GM18511 (cell line): ENCODE results near the gene EXD3.
"Not testable (repeated sequence)": the region's sequence is repeated elsewhere in the genome, so short reads cannot be mapped to it uniquely, and the experiment has no call there.

Experiments
- ATAC-seq: cut with Tn5 transposase; IDR thresholded peaks from one replicate; pipeline ENCODE4 v1.9.1; 2021; ENCODE audit warnings: mild to moderate bottlenecking, moderate library complexity; ENCODE audit not compliant: unreplicated experiment

Gene EXD3

DNA sequence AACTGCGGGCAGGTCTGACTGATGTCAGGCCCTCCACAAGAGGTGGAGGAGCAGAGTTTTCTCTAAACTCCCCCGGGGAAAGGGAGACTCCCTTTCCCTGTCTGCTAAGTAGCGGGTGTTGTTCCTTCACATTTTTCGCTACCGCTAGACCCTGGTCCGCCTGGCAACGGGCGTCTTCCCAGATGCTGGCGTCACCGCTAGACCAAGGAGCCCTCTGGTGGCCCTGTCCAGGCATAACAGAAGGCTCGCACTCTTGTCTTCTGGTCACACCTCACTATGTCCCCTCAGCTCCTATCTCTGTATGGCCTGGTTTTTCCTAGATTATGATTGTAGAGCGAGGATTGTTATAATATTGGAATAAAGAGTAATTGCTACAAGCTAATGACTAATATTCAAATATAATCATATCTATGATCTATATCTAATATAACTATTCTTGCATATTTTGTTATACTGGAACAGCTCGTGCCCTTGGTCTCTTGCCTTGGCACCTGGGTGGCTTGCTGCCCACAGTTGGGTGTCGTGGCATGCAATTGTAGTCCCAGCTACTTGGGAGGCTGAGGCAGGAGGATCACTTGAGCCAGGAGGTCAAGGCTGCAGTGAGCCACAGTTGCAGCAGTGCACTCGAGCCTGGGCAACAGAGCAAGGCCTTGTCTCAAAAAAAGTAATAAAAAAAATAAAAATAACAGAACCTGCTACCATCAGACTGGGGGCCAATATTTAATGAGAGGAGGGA lies 160.6 kb downstream of the EXD3 start:
- not testable (repeated sequence) for ATAC-seq
